ENCODE measurements around the gene ESYT2. TPM values are rescaled to one million over a fixed set of nuclear protein-coding genes. Genes with fewer than 3 reads are reported as not detected.
A peak's percentile ranks its signal among the peaks of the same experiment; 100 is the strongest.

ESYT2 gene
- polyA plus RNA-seq, 10 donors: 31.3 to 39.4 (median 34.9) TPM

GRCh38 chr7:158805414-158805813, 23.9 kb downstream of the ESYT2 start:
- DNase-seq: no peak

DNA sequence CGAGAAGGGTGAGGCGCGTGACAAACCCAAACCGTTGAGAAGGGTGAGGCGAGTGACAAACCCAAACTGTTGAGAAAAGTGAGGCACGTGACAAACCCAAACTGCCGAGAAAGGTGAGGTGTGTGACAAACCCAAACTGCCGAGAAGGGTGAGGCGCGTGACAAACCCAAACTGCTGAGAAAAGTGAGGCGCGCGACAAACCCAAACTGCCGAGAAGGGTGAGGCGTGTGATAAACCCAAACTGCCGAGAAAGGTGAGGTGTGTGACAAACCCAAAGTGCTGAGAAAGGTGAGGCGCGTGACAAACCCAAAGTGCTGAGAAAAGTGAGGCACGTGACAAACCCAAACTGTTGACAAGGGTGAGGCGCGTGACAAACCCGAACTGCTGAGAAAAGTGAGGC, 25.0 kb downstream of the ESYT2 start:
- DNase-seq: no peak

DNA sequence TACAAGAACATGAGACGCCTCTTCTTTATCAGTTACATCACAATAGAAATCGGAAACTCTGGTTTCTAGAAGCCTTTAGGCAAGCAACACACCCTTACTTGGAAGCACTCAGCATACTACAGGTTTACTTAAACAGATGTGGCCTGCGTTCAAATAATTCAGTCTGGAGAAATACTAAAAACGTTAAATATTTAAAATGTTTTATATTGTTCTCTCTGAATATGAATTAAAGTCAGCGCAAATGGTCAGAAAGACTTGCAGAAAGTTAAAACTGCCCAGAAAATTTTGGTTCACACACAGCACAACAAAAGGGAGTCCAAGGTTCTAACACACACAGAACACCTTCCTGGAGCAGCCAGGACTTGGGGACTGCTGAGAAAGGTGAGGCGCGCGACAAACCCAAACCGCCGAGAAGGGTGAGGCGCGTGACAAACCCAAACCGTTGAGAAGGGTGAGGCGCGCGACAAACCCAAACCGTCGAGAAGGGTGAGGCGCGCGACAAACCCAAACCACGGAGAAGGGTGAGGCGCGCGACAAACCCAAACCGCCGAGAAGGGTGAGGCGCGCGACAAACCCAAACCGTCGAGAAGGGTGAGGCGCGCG, 25.8 kb downstream of the ESYT2 start:
- DNase-seq: no peak

DNA sequence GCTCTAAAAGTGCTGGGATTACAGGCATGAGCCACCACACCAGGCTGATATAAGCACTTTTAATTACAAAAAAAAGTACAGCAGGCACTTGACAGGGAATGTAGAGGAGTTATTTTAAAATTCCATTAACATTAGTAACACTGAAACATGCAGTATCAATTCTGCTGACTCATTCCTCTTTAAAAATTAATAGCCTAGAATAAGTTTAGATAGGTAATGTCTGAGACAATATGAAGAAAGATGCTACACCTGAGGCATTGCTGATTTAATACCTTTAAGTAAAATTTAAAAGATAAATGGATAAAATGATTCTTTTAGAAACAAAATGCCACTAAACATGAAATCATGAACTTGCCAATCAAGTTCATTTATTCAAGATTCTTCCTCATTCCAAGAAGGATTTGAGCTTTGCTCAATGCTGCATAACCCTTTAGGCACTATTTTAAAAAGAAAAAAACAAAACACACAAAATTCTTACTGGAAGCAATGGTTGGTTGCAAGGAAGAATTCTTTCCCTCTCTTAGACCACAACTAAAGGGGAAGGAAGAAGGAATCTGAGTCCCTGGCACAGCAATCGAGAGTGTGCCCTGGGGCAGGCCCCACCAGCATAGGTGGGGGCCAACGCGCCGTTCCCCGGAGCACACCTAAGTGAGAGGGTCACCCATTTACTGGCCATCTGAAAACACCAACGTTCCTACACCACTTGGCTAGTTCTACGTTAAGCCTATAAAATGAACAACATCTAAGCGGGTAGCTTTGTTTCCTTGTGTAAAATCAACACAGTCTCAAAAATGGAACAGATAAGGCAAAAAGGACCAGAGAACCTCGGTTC, 26.6 kb downstream of the ESYT2 start:
- DNase-seq: no peak

- no peak for DNase-seq
These were observed 30.6 kb downstream of the ESYT2 start for GRCh38 chr7:158798741-158799140.

- DNase-seq: no peak
These were observed 32.6 kb downstream of the ESYT2 start for GRCh38 chr7:158796667-158797066.

GRCh38 chr7:158795272-158795671, 34.0 kb downstream of the ESYT2 start:
- DNase-seq: no peak

DNA sequence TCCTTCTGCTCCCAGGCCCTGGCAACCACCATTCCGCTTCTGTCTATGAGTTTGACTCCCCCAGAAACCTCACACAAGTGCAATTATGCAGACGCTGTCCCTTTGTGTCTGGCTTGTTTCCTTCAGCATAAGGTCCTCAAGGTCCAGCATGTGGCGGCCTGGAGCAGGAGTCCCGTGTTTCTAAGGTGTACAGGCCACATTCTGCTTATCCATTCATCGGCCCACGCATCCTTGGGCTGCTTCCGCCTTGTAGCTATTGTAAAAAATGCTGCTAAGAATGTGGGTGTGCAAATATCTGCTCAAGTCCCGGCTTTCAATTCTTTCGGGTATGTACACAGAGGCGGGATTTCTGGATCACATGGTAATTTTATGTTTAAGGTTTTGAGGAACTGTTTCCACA, 38.2 kb downstream of the ESYT2 start:
- DNase-seq: no peak

DNA sequence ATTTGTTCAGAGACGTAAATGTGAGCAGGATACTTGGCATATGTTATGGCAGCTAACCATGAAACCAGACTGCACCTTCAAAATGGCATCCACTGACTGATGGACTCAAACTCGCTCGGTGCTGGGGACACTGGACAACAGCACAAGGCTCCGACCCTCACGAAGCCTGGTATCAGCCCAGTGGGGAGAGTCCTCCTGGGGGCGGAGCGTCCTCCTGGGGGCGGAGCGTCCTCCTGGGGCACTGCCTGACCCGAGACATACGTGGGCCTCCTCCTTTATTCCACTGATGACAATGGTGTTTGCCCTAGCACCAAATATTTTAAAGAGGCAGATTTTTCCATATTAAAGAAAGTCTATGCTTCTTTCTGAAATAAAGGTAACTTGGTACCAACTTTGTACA, 39.5 kb downstream of the ESYT2 start:
- DNase-seq: no peak

- DNase-seq: no peak
These were observed 42.4 kb downstream of the ESYT2 start for GRCh38 chr7:158786898-158787297.

GRCh38 chr7:158784270-158784669, 45.0 kb downstream of the ESYT2 start:
- peak; percentile 25 to 70 (median 31) for DNase-seq

DNA sequence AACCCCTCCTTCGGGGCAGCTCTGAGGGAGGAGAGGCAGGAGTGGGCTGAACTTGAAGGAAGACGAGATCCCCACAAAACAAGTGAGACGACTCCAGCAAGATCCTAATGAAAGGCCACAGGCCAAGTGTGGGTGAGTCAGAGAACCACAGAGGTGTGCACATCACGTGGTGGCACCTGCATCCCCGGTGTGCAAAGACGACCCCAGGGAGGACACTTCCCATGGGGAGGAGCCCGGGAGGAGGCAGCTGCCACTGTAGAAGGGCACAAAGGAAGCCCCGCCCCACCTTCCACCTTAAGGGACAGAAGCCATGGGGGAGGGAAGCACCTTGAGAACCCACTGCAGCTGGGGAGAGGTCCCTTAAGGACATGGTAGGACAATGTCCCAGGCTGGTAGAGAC, 45.7 kb downstream of the ESYT2 start:
- DNase-seq: no peak

- peak; percentile 30 to 71 (median 37) for DNase-seq
These were observed 46.4 kb downstream of the ESYT2 start for GRCh38 chr7:158782761-158783401.

GRCh38 chr7:158781974-158782664, 47.2 kb downstream of the ESYT2 start:
- DNase-seq: no peak

- no peak for DNase-seq
These were observed 47.9 kb downstream of the ESYT2 start for GRCh38 chr7:158781217-158781973.

- no peak for DNase-seq
These were observed 50.0 kb downstream of the ESYT2 start for GRCh38 chr7:158779061-158780000.

DNA sequence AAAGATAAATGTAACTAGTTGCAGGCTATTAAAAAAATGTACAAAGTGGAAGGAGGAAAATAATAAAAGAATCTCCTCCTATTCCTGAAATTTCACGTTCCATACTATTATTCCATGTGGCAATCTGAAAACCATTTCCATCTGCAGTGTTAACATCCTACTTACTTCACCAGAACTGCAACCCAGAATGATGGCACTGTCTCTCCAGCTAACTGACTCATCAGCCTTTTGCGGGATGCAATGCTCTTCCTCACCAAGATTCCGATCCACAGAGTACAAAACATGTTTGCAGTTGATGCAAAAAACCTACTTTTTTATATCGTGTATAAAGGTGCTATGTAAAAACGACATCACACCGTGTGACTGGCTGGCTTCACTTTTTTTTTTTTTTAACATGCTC, 50.8 kb downstream of the ESYT2 start:
- DNase-seq: no peak

GRCh38 chr7:158777793-158778192, 51.5 kb downstream of the ESYT2 start:
- DNase-seq: no peak

DNA sequence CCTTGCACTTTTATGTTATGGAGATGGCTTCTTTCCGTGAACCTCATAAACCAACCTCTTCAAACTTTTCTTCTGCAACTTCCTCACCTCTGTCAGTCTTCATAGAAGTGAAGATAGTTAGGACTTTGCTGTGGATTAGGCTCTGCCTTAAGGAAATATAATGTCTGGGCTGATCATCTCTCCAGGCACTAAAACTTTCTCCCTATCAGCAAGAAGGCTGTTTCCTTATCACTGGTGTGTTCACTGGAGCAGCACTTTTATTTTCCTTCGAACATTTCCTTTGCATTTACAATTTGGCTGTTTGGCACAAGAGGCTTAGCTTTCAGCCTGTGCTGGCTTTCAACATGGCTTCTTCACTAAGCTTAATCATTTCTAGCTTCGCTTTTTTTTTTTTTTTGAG, 52.8 kb downstream of the ESYT2 start:
- DNase-seq: no peak

DNA sequence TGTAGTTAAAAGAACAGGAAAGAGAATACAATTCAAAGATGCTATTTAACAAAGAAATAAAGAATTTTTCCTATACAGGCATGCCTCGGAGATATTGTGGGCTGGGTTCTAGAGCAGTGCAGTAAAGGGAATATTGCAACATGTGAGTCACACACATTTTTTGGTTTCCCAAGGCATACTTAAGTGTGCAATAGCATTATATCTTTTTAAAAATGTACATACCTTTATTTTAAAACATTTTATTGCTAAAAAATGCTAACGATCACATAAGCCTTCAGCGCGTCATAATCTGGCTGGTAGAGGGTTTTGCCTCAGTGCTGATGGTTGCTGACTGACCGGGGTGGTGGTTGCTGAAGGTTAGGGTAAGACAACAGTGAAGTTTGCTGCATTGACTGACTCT, 54.4 kb downstream of the ESYT2 start:
- DNase-seq: no peak

DNA sequence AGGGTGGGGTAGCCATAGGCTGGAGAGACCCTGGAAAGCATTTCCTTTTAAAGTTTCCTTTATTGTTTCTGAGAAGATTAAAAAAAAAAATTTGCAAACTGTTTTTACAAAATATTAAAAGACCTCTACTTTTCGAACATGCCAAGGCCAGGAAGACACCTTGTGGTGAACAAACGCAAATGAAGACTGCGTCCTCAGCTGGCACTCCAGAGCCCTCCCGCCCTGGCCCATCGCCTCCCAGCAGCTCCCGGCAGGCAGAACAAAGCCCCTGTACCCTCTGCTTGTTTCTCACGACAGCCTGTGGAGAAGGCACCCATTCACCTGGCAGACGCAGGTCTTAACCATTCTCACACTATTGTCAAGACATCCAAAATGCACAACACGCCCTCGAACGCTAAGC, 56.4 kb downstream of the ESYT2 start:
- DNase-seq: no peak
